IPS DF 6.9 (cell line): ENCODE data around the gene NFIB.

ENCODE experiments used
- DNase-seq: peaks from one replicate; pipeline ENCODE4 v3.0.0-alpha.2; 2013; ENCODE audit warnings: low read depth, low spot score
- H3K27ac ChIP-seq: one replicate; pipeline ENCODE4 v1.5.1; 2013; ENCODE audit warnings: low read length, control low read depth
- H3K27me3 ChIP-seq: 2 replicates; pipeline ENCODE4 v1.6.1; 2013; ENCODE audit warnings: mild to moderate bottlenecking, low read length; ENCODE audit not compliant: control insufficient read depth, insufficient read depth
- H3K36me3 ChIP-seq: 2 replicates; pipeline ENCODE4 v1.6.1; 2013; ENCODE audit warnings: low read length; ENCODE audit not compliant: control insufficient read depth, insufficient read depth
- H3K4me1 ChIP-seq: 2 replicates; pipeline ENCODE4 v1.6.1; 2013; ENCODE audit warnings: low read length; ENCODE audit not compliant: control insufficient read depth, insufficient read depth
- H3K4me3 ChIP-seq: 2 replicates; pipeline ENCODE4 v1.5.1; 2013; ENCODE audit warnings: mild to moderate bottlenecking, low read length
- H3K9me3 ChIP-seq: 2 replicates; pipeline ENCODE4 v1.6.1; 2013; ENCODE audit warnings: low read length, inconsistent platforms; ENCODE audit not compliant: control insufficient read depth, insufficient read depth
- whole genome bisulfite sequencing: extraction: QIAGEN DNeasy Blood & Tissue Kit; methylation state at CpG from one replicate; pipeline ENCODE4 v1.1.7; 2013; ENCODE audit warnings: mixed read lengths, missing lambda C conversion rate; ENCODE audit not compliant: insufficient read length, insufficient coverage; 5-methylcytosine and 5-hydroxymethylcytosine counted together

The NFIB gene

GRCh38 chr9:14214065-14214684 lies 99.8 kb downstream of the NFIB start:
- H3K9me3 ChIP-seq = no peaks in the 10 kb centered on the region
- no CpG with 5 or more reads among the region's 3 CpGs for WGBS
- DNase-seq = no peak
- no peak overlapping the region for H3K4me3 ChIP-seq
- H3K4me1 ChIP-seq = peaks cover 1% of the 10 kb centered on the region; the same call in 1 of the 2 replicates
- no peaks in the 10 kb centered on the region for H3K36me3 ChIP-seq
- no peaks in the 10 kb centered on the region for H3K27me3 ChIP-seq
- no peak overlapping the region for H3K27ac ChIP-seq

- no peak overlapping the region for H3K4me3 ChIP-seq
- H3K27me3 ChIP-seq = no peaks in the 10 kb centered on the region
- DNase-seq = no peak
- H3K36me3 ChIP-seq = no peaks in the 10 kb centered on the region
- WGBS = no CpG with 5 or more reads among the region's 2 CpGs
- peaks cover 1% of the 10 kb centered on the region; the same call in 1 of the 2 replicates for H3K4me1 ChIP-seq
- no peaks in the 10 kb centered on the region for H3K9me3 ChIP-seq
- H3K27ac ChIP-seq = no peak overlapping the region
Observed at GRCh38 chr9:14213504-14213903, 100.4 kb downstream of the NFIB start.

GRCh38 chr9:14212697-14213420 lies 101.1 kb downstream of the NFIB start:
- no peaks in the 10 kb centered on the region for H3K36me3 ChIP-seq
- no peak overlapping the region for H3K4me3 ChIP-seq
- no peaks in the 10 kb centered on the region for H3K9me3 ChIP-seq
- DNase-seq = no peak
- no peaks in the 10 kb centered on the region; the same call in 1 of the 2 replicates for H3K4me1 ChIP-seq
- WGBS = no CpG with 5 or more reads among the region's 5 CpGs
- H3K27ac ChIP-seq = no peak overlapping the region
- H3K27me3 ChIP-seq = no peaks in the 10 kb centered on the region

- no peaks in the 10 kb centered on the region; the same call in 1 of the 2 replicates for H3K4me1 ChIP-seq
Observed at GRCh38 chr9:14212077-14212476, 101.9 kb downstream of the NFIB start.

GRCh38 chr9:14211564-14211963 lies 102.4 kb downstream of the NFIB start:
- DNase-seq = no peak
- H3K36me3 ChIP-seq = no peaks in the 10 kb centered on the region
- H3K27me3 ChIP-seq = no peaks in the 10 kb centered on the region
- H3K4me3 ChIP-seq = no peak overlapping the region
- H3K4me1 ChIP-seq = no peaks in the 10 kb centered on the region; the same call in 1 of the 2 replicates
- H3K27ac ChIP-seq = no peak overlapping the region
- no CpG with 5 or more reads among the region's 6 CpGs for WGBS
- H3K9me3 ChIP-seq = no peaks in the 10 kb centered on the region

More at GRCh38 chr9:14212077-14212476, 101.9 kb downstream of the NFIB start:
- no peak for DNase-seq
- no peaks in the 10 kb centered on the region for H3K9me3 ChIP-seq
- no peak overlapping the region for H3K27ac ChIP-seq
- no peaks in the 10 kb centered on the region for H3K36me3 ChIP-seq
- H3K4me3 ChIP-seq = no peak overlapping the region
- no CpG with 5 or more reads among the region's 1 CpG for WGBS
- H3K27me3 ChIP-seq = no peaks in the 10 kb centered on the region

- no peaks in the 10 kb centered on the region for H3K27me3 ChIP-seq
- WGBS = 100% methylated on average over 1 of the region's 3 CpGs
- no peak overlapping the region for H3K4me3 ChIP-seq
- H3K36me3 ChIP-seq = no peaks in the 10 kb centered on the region
- H3K27ac ChIP-seq = no peak overlapping the region
- no peaks in the 10 kb centered on the region for H3K9me3 ChIP-seq
- no peak for DNase-seq
- H3K4me1 ChIP-seq = no peaks in the 10 kb centered on the region
Observed at GRCh38 chr9:14210428-14210827, 103.5 kb downstream of the NFIB start.

GRCh38 chr9:14209399-14210345 lies 104.3 kb downstream of the NFIB start:
- DNase-seq = no peak
- Histone ChIP-seq H3K27me3 (no peaks in the 10 kb centered on the region), H3K4me3 (no peak overlapping the region), H3K36me3 (no peaks in the 10 kb centered on the region), H3K27ac (no peak overlapping the region), H3K9me3 (no peaks in the 10 kb centered on the region), H3K4me1 (no peaks in the 10 kb centered on the region)
- no CpG with 5 or more reads among the region's 8 CpGs for WGBS

GRCh38 chr9:14207352-14207995 lies 106.5 kb downstream of the NFIB start:
- WGBS = no CpG with 5 or more reads among the region's 6 CpGs
- H3K36me3 ChIP-seq = no peaks in the 10 kb centered on the region
- H3K4me1 ChIP-seq = no peaks in the 10 kb centered on the region
- DNase-seq = no peak
- no peak overlapping the region for H3K4me3 ChIP-seq
- H3K9me3 ChIP-seq = no peaks in the 10 kb centered on the region
- no peak overlapping the region for H3K27ac ChIP-seq
- no peaks in the 10 kb centered on the region for H3K27me3 ChIP-seq

GRCh38 chr9:14205463-14205862 lies 108.5 kb downstream of the NFIB start:
- no peak overlapping the region for H3K27ac ChIP-seq
- WGBS = no CpG with 5 or more reads among the region's 1 CpG
- no peaks in the 10 kb centered on the region for H3K9me3 ChIP-seq
- H3K27me3 ChIP-seq = no peaks in the 10 kb centered on the region
- H3K4me3 ChIP-seq = no peak overlapping the region
- H3K4me1 ChIP-seq = no peaks in the 10 kb centered on the region
- H3K36me3 ChIP-seq = no peaks in the 10 kb centered on the region
- DNase-seq = no peak
